BJ (cell line): ENCODE measurements around the gene TMEM18. TPM values are rescaled to one million over a fixed set of nuclear protein-coding genes. Genes with fewer than 3 reads are reported as not detected.

Experiments
- CTCF ChIA-PET: fragments of 350-600 bp; formaldehyde crosslinking; extraction: SDS; loops from one replicate; lab custom pipeline; 2021; ENCODE audit warnings: antibody characterized with exemption, inconsistent platforms; lab: Yijun Ruan, JAX
- POLR2A ChIA-PET: fragments of 300-600 bp; sonication (Branson Sonifier 250); formaldehyde crosslinking; extraction: SDS; loops from one replicate; lab custom pipeline; 2021; ENCODE audit warnings: antibody characterized with exemption; lab: Charles Lee
- DNase-seq: peaks from one replicate; pipeline ENCODE4 v3.0.0-alpha.2; 2011; ENCODE audit warnings: low read depth
- H3K27me3 ChIP-seq: 2 replicates; pipeline ENCODE4 v1.6.0; 2011; ENCODE audit warnings: low read length; ENCODE audit not compliant: control insufficient read depth, insufficient read depth
- H3K36me3 ChIP-seq: 2 replicates; pipeline ENCODE4 v1.5.1; 2011; ENCODE audit warnings: low read length; ENCODE audit not compliant: control insufficient read depth, insufficient read depth
- H3K4me3 ChIP-seq: 2 replicates; pipeline ENCODE4 v1.5.1; 2011; ENCODE audit warnings: low read depth, mild to moderate bottlenecking, control low read depth, low read length
- polyA plus RNA-seq: library from polyadenylated mRNA; depleted of rRNA; stranded (reverse); fragments of >200 nt; gene quantifications from 2 replicates; pipeline ENCODE4 v1.2.3, GENCODE V29; 2011
- TF ChIP-seq, protein P1 (sequence below): IDR thresholded peaks from 2 replicates; pipeline ENCODE4 v1.5.1; 2011; ENCODE audit warnings: low read depth, mild to moderate bottlenecking, control low read depth, inconsistent platforms, low read length, moderate library complexity; ENCODE audit not compliant: insufficient read depth

TMEM18 gene
- polyA plus RNA-seq, 1 experiment: 17.9 TPM

DNA sequence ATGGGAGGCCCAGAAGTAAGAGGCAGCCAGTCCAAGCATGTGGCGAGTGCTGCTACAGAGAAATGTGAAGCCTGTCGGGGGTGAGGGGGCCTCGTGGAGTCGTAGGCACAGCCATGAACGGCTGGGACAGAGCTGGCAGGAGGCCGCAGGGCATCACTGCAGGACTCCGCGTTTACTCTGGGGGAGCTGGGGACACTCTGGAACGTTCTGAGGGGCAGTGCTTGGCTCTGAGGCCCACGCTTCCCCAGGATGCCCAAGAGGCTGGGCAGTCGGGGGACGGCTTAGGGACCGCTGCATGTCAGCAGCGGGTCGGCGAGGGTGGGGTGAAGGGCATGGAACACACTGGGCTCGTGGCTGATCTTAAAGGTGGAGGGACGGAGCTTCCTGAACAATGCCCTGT lies 6.6 kb downstream of the TMEM18 start:
- no peak for DNase-seq
- Histone ChIP-seq H3K4me3 (no peak overlapping the region), H3K27me3 (no peaks in the 10 kb centered on the region), H3K36me3 (peaks cover 13% of the 10 kb centered on the region)
- ChIA-PET CTCF (interaction anchor here (0.8 kb wide), 2 partner anchors 876 to 880 kb away, joined by 3 read pairs; no protein-coding TSS in a partner anchor), POLR2A (no interaction called here)
- TF ChIP-seq, protein P1, sequence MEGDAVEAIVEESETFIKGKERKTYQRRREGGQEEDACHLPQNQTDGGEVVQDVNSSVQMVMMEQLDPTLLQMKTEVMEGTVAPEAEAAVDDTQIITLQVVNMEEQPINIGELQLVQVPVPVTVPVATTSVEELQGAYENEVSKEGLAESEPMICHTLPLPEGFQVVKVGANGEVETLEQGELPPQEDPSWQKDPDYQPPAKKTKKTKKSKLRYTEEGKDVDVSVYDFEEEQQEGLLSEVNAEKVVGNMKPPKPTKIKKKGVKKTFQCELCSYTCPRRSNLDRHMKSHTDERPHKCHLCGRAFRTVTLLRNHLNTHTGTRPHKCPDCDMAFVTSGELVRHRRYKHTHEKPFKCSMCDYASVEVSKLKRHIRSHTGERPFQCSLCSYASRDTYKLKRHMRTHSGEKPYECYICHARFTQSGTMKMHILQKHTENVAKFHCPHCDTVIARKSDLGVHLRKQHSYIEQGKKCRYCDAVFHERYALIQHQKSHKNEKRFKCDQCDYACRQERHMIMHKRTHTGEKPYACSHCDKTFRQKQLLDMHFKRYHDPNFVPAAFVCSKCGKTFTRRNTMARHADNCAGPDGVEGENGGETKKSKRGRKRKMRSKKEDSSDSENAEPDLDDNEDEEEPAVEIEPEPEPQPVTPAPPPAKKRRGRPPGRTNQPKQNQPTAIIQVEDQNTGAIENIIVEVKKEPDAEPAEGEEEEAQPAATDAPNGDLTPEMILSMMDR: no peak

DNA sequence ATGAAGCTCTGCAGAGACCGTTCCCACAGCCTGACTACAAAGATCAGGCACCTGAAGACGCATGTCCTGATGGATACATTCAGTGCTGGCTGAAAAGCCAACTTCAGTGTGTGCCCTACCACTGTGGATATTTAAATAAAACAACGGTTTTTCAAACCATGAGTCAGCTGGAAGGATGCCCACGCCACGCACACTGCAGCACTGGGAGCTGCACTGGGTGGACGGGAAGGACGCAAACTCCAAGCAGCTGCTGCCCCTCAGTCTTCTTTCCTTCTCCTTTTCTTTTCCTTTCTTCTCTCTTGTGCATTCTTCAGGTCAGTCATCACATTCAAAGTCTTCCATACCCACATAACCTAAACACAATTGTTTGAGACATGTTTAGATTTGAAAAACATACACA lies 7.9 kb downstream of the TMEM18 start:
- TF ChIP-seq, protein P1: no peak
- peaks cover 13% of the 10 kb centered on the region for H3K36me3 ChIP-seq

DNA sequence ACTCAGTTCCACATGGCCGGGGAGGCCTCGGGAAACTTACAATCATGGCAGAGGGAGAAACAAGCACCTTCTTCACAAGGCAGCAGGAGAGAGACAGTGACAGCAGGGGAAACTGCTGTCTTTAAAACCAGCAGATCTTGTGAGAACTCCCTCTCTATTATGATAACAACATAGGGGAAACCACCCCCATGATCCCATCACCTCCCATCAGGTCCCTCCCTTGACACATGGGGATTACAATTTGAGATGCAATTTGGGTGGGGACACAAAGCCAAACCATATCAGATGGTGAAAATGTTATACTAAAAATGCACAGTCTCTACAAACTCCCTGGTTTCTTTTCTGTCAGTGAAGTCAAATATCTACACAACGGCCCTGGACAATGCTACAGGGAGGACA lies 9.2 kb downstream of the TMEM18 start:
- H3K4me3 ChIP-seq: no peak overlapping the region
- no peak for DNase-seq
- CTCF ChIA-PET: interaction anchor here (0.8 to 2.1 kb wide), 2 partner anchors 12 to 18 kb away, joined by 4 to 6 read pairs; no protein-coding TSS in a partner anchor
- TF ChIP-seq, protein P1: no peak
- no peaks in the 10 kb centered on the region for H3K27me3 ChIP-seq
- POLR2A ChIA-PET: no interaction called here
- peaks cover 16% of the 10 kb centered on the region for H3K36me3 ChIP-seq

More for the DNA sequence above, 7.9 kb downstream of the TMEM18 start:
- H3K4me3 ChIP-seq: no peak overlapping the region
- CTCF ChIA-PET: no interaction called here
- H3K27me3 ChIP-seq: no peaks in the 10 kb centered on the region
- no peak for DNase-seq
- POLR2A ChIA-PET: no interaction called here

DNA sequence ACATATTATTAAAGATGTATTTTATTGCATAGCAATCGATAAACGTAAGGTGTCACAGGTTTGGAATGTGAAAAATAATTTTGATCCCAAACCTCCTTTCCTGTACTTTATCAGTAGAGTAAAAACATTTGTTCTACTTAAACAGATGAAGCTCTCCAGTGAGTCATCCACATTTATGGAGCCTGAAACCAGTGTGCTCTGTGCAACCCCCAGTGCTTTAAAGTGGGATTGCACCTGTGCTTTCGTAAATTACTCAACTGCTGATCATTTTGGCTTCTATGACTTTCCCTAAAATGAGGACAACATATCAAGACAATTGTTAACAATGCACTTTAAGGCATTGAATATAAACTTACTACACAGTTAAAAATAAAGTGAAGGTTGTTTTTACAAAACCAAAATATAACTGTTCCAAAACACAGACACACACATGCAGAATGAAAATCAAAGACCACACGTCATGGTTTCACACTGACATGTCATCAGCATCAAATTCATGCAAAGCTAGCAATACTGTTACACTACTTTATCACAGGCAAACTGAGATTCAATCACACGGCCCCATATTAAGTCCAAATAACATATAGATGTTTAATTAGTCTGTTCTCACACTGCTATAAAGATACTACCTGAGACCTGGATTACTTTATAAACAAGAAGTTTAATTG lies 9.7 kb downstream of the TMEM18 start:
- TF ChIP-seq, protein P1: peak; percentile 76
- no peaks in the 10 kb centered on the region for H3K27me3 ChIP-seq
- no peak overlapping the region for H3K4me3 ChIP-seq
- ChIA-PET CTCF (interaction anchor here (0.7 to 2.3 kb wide), 8 partner anchors 9 to 377 kb away, joined by 3 to 6 read pairs (median 4); no protein-coding TSS in a partner anchor), POLR2A (no interaction called here)
- no peak for DNase-seq
- peaks cover 16% of the 10 kb centered on the region for H3K36me3 ChIP-seq

DNA sequence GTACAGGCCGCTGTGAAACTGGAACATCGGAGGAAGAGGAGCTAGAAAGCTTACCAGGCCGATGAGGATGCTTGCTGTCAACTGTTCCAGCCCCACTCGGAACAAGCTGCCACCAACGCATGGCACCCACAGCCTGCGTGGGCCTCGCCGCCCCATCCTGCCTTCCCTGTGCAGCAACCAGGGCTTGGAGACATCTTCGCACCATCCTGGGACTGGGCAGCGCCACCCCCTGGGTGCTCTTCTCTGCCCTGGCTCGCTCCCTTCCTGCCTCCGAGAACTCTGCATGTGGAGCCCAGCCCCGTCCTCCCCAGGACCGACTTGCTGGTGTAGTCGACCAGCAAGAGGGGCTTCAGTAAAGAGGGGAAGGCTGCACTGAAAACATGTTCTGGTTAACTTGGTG lies 10.8 kb downstream of the TMEM18 start:
- H3K36me3 ChIP-seq: peaks cover 12% of the 10 kb centered on the region
- POLR2A ChIA-PET: no interaction called here
- DNase-seq: no peak
- CTCF ChIA-PET: interaction anchor here (0.8 to 2.3 kb wide), 6 partner anchors 8 to 880 kb away, joined by 3 to 6 read pairs (median 4); no protein-coding TSS in a partner anchor
- no peaks in the 10 kb centered on the region for H3K27me3 ChIP-seq
- H3K4me3 ChIP-seq: no peak overlapping the region
- TF ChIP-seq, protein P1: no peak
